IMR-90 (cell line): ENCODE measurements around the gene ACACA.

ENCODE experiments used
- CEBPB ChIP-seq: IDR thresholded peaks from 2 replicates; pipeline ENCODE4 v1.6.1; 2012; ENCODE audit warnings: low read depth, low read length, improper control_type of control experiment
- MXI1 ChIP-seq: IDR thresholded peaks from 2 replicates; pipeline ENCODE4 v1.6.1; 2012; ENCODE audit warnings: low read depth, mild to moderate bottlenecking, low read length, moderate library complexity, borderline replicate concordance
- POLR2A ChIP-seq: IDR thresholded peaks from 2 replicates; pipeline ENCODE4 v1.6.1; 2012; ENCODE audit warnings: mild to moderate bottlenecking, low read depth, low read length
- RAD21 ChIP-seq: IDR thresholded peaks from 2 replicates; pipeline ENCODE4 v1.6.1; 2012; ENCODE audit warnings: low read length, improper control_type of control experiment
- SMC3 ChIP-seq: fragments of 150-350 bp; IDR thresholded peaks from 2 replicates; pipeline ENCODE4 v1.6.1; 2016; ENCODE audit warnings: low read depth, mild to moderate bottlenecking, antibody characterized with exemption, low read length, moderate library complexity
- TF ChIP-seq, protein P1 (sequence below): conservative IDR thresholded peaks from 2 replicates; pipeline ENCODE4 v1.5.1; 2012; ENCODE audit warnings: mild to moderate bottlenecking, low read depth, low read length, improper control_type of control experiment
- TF ChIP-seq, protein P2 (sequence below): fragments of 150-350 bp; IDR thresholded peaks from 2 replicates; pipeline ENCODE4 v1.6.1; 2017; ENCODE audit warnings: mild to moderate bottlenecking, antibody characterized with exemption, low read length, low read depth

GRCh38 chr17:37162800-37163199 is 243.8 kb downstream of the ACACA start:
- TF ChIP-seq, protein P1, sequence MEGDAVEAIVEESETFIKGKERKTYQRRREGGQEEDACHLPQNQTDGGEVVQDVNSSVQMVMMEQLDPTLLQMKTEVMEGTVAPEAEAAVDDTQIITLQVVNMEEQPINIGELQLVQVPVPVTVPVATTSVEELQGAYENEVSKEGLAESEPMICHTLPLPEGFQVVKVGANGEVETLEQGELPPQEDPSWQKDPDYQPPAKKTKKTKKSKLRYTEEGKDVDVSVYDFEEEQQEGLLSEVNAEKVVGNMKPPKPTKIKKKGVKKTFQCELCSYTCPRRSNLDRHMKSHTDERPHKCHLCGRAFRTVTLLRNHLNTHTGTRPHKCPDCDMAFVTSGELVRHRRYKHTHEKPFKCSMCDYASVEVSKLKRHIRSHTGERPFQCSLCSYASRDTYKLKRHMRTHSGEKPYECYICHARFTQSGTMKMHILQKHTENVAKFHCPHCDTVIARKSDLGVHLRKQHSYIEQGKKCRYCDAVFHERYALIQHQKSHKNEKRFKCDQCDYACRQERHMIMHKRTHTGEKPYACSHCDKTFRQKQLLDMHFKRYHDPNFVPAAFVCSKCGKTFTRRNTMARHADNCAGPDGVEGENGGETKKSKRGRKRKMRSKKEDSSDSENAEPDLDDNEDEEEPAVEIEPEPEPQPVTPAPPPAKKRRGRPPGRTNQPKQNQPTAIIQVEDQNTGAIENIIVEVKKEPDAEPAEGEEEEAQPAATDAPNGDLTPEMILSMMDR, result no peak
- TF ChIP-seq CEBPB (no peak), POLR2A (no peak), RAD21 (no peak), MXI1 (no peak), SMC3 (no peak)
- TF ChIP-seq, protein P2, sequence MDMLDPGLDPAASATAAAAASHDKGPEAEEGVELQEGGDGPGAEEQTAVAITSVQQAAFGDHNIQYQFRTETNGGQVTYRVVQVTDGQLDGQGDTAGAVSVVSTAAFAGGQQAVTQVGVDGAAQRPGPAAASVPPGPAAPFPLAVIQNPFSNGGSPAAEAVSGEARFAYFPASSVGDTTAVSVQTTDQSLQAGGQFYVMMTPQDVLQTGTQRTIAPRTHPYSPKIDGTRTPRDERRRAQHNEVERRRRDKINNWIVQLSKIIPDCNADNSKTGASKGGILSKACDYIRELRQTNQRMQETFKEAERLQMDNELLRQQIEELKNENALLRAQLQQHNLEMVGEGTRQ, result no peak
